A673 (cell line): ENCODE data around the gene ZNF205. TPM values are rescaled to one million over a fixed set of nuclear protein-coding genes. Genes with fewer than 3 reads are reported as not detected.

Experiments
- BruUV-seq: library from RNA; stranded (reverse); fragments of 400-500 nt; replicated peaks from 2 replicates; lab custom pipeline; 2021; lab: Mats Ljungman, UMichigan
- CTCF ChIA-PET: fragments of 300-600 bp; sonication (Branson Sonifier 250); formaldehyde crosslinking; loops from one replicate; lab custom pipeline; 2022; ENCODE audit warnings: antibody characterized with exemption; lab: Charles Lee
- POLR2A ChIA-PET: fragments of 300-600 bp; sonication (Branson Sonifier 250); formaldehyde crosslinking; loops from one replicate; lab custom pipeline; 2022; ENCODE audit warnings: antibody characterized with exemption; ENCODE audit not compliant: low non-redundant PET; lab: Charles Lee
- DNase-seq: peaks from one replicate; pipeline ENCODE4 v3.0.0-alpha.2; 2015; ENCODE audit warnings: low spot score
- H3K27ac ChIP-seq: fragments of 200-600 bp; sonication (generic); 2 replicates; pipeline ENCODE4 v1.5.1; 2016; ENCODE audit warnings: mixed run types, low read depth, mild to moderate bottlenecking, mixed read lengths, antibody characterized with exemption, low read length; ENCODE audit not compliant: poor library complexity, severe bottlenecking
- H3K27me3 ChIP-seq: fragments of 200-600 bp; sonication (generic); replicated peaks from 2 replicates; pipeline ENCODE4 v1.6.1; 2017; ENCODE audit warnings: mixed run types, low read depth, mild to moderate bottlenecking, mixed read lengths, antibody characterized with exemption, low read length; ENCODE audit not compliant: insufficient read depth, poor library complexity
- H3K36me3 ChIP-seq: fragments of 200-600 bp; sonication (generic); 2 replicates; pipeline ENCODE4 v1.6.1; 2016; ENCODE audit warnings: mixed run types, mild to moderate bottlenecking, mixed read lengths, antibody characterized with exemption, low read length; ENCODE audit not compliant: insufficient read depth, poor library complexity, severe bottlenecking
- H3K4me1 ChIP-seq: fragments of 200-600 bp; sonication (generic); 2 replicates; pipeline ENCODE4 v1.6.1; 2017; ENCODE audit warnings: mixed run types, mild to moderate bottlenecking, mixed read lengths, antibody characterized with exemption, low read length; ENCODE audit not compliant: insufficient read depth, poor library complexity, severe bottlenecking
- H3K4me3 ChIP-seq: fragments of 200-600 bp; sonication (generic); 2 replicates; pipeline ENCODE4 v1.5.1; 2016; ENCODE audit warnings: low read depth, mixed run types, mild to moderate bottlenecking, mixed read lengths, low read length; ENCODE audit not compliant: poor library complexity, severe bottlenecking
- H3K9me3 ChIP-seq: fragments of 200-600 bp; sonication (generic); 2 replicates; pipeline ENCODE4 v1.6.1; 2016; ENCODE audit warnings: mixed run types, low read depth, mild to moderate bottlenecking, mixed read lengths, antibody characterized with exemption, low read length; ENCODE audit not compliant: poor library complexity, severe bottlenecking
- CTCF ChIP-seq: fragments of 300-800, 200-600 bp; sonication (generic); conservative IDR thresholded peaks from 2 replicates; pipeline ENCODE4 v1.5.1; 2017; ENCODE audit warnings: low read depth, mild to moderate bottlenecking, antibody characterized with exemption, low read length, moderate library complexity, mixed read lengths
- EZH2 ChIP-seq: fragments of 200-600 bp; sonication (generic); IDR thresholded peaks from 2 replicates; pipeline ENCODE4 v1.6.1; 2017; ENCODE audit warnings: borderline replicate concordance, low read depth, mild to moderate bottlenecking, mixed read lengths, antibody characterized with exemption, low read length; ENCODE audit not compliant: poor library complexity, severe bottlenecking
- intact Hi-C: fragments of 100-400 bp; cut with micrococcal nuclease; formaldehyde crosslinking; loops from one replicate; pipeline ENCODE4 v1.10.0; 2022; ENCODE audit not compliant: unreplicated experiment
- total RNA-seq: library from RNA; stranded (reverse); gene quantifications from 2 replicates; pipeline ENCODE4 v1.2.3, GENCODE V29; 2021

Gene ZNF205
- total RNA-seq, 1 experiment from 2014 or later, result 19.0 TPM

GRCh38 chr16:3121851-3122467 lies 9.6 kb downstream of the ZNF205 start:
- Histone ChIP-seq H3K36me3 (peaks cover 6% of the 10 kb centered on the region), H3K4me3 (no peak overlapping the region), H3K4me1 (no peaks in the 10 kb centered on the region), H3K27ac (no peak overlapping the region), H3K27me3 (no peaks in the 10 kb centered on the region), H3K9me3 (no peaks in the 10 kb centered on the region)
- POLR2A ChIA-PET, result interaction anchor here (0.6 kb wide), 2 partner anchors 9 to 13 kb away, joined by 3 to 15 read pairs; no protein-coding TSS in a partner anchor
- CTCF ChIA-PET, result interaction anchor here (0.7 kb wide), 1 partner anchor 47 kb away, joined by 3 read pairs; no protein-coding TSS in a partner anchor
- TF ChIP-seq EZH2, result no peak
- TF ChIP-seq CTCF, result no peak
- BruUV-seq, result no TSS peak
- no peak for DNase-seq
- intact Hi-C loops, result no loop called here

DNA sequence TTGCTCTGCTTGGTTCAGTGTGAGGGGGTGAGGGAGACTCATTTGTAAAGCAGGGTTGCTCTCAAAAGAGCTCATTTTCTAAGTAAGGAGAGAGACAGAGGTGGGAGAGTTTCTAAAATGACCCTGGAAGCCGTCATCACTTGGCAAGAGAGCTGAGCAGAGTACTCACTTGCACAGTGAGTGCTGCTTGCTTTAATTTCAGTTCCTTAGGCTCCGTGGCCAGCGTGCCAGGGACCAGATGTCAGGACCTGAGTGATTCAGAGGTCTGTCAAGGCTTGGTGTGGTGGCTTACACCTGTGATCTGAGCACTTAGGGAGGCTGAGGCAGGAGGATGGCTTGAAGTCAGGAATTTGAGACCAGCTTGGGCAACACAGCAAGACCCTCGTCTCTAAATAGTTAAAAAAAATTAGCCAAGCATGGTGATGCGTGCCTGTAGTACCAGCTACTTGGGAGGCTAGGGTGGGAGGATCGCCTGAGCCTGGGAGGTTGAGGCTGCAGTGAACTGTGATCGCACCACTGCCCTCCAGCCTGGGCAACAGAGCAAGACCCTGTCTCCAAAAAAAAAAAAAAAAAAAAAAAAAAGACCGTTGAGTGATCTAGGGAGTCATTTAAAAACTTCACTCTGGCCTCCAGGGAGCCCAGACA lies 10.7 kb downstream of the ZNF205 start:
- Histone ChIP-seq H3K27me3 (no peaks in the 10 kb centered on the region), H3K36me3 (peaks cover 2% of the 10 kb centered on the region), H3K4me1 (no peaks in the 10 kb centered on the region), H3K9me3 (no peaks in the 10 kb centered on the region), H3K4me3 (no peak overlapping the region), H3K27ac (no peak overlapping the region)
- no TSS peak for BruUV-seq
- intact Hi-C loops, result no loop called here
- ChIA-PET CTCF (no interaction called here), POLR2A (no interaction called here)
- no peak for TF ChIP-seq CTCF
- TF ChIP-seq EZH2, result no peak
- no peak for DNase-seq

- no peaks in the 10 kb centered on the region for H3K9me3 ChIP-seq
- peak overlapping the region; percentile 52 for H3K27ac ChIP-seq
- peaks cover 2% of the 10 kb centered on the region for H3K36me3 ChIP-seq
- peak overlapping the region; percentile 67 for H3K4me3 ChIP-seq
- peak; percentile 97 for DNase-seq
- ChIA-PET POLR2A (no interaction called here), CTCF (interaction anchor here (0.5 kb wide), 1 partner anchor 61 kb away, joined by 5 read pairs; no protein-coding TSS in a partner anchor)
- 0 out of 2 replicates have a peak, but pooled peaks have one; percentile 37 for TF ChIP-seq CTCF
- TF ChIP-seq EZH2, result no peak
- intact Hi-C loops, result no loop called here
- BruUV-seq, result no TSS peak
- H3K27me3 ChIP-seq, result no peaks in the 10 kb centered on the region
- H3K4me1 ChIP-seq, result peaks cover 2% of the 10 kb centered on the region
Observed at GRCh38 chr16:3123986-3124886, 11.8 kb downstream of the ZNF205 start.
